G401.6 (cell line): Measurements from ENCODE around the gene VEGFC.

Experiments
- FAIRE-seq: peaks from 2 replicates; lab custom pipeline; 2012; peaks lifted over from hg19 to GRCh38; lab: Jason Lieb, UNC

The VEGFC gene, protein sequence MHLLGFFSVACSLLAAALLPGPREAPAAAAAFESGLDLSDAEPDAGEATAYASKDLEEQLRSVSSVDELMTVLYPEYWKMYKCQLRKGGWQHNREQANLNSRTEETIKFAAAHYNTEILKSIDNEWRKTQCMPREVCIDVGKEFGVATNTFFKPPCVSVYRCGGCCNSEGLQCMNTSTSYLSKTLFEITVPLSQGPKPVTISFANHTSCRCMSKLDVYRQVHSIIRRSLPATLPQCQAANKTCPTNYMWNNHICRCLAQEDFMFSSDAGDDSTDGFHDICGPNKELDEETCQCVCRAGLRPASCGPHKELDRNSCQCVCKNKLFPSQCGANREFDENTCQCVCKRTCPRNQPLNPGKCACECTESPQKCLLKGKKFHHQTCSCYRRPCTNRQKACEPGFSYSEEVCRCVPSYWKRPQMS

DNA sequence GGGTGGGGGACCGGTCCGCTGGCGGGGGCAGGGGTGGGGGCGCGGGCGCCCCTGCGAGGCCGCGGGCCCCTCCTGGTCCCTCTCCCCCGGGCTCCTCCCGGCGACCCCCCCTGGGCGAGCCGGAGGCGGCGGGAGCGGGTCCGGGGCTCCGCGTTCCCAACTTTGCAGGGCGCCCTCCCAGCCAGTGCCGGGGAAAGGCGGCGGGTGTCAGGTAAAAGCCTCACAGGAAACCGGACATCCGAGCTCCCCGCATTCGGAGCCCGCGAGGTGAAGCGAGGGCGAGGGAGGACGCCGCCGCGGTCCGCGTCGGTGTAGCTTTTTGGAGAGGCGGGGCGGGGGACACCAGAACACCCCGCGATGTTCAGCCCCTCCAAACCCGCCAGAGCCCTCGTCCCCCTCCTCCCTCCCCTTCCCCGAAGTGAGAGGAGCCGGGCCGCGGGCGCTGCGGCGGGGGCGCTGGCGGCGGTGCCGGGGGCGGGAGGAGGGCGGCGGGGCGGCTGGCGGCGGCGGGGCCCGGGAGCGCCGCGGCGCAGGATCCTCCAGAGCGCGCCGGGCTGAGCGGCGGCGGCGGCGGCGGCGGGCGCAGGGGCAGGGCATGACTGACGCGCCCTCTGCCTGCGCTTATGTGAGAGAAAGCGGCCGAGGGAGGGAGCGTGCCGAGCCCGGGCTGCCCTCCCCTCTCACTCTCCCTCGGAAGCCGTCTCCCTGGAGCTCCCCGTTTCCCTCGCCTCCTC, at the start of gene VEGFC:
Gene VEGFC, minus strand, starts transcription at position 597 of the 734 bp plus-strand sequence. CDS start 611 bp downstream, outside the sequence.
- no peak for FAIRE-seq

DNA sequence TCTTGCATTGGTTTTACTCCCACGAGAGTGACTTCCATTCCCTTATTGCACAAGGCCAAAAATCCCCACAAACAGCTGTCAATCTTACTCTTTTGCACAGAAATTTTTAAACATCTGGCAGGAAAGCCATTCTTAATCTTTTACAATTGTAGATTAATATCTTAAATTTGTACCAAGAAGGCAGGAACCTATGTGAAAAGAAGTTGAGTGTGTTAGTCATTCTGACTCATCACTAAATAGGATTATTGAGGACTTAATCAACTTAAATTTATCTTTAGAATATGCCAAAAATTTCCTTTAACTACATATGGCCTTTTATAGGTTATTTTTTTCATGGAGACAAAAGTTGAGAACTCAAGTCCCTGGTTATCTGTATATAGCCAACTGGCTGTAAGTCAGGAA, 49.0 kb upstream of the VEGFC start:
- no peak for FAIRE-seq

DNA sequence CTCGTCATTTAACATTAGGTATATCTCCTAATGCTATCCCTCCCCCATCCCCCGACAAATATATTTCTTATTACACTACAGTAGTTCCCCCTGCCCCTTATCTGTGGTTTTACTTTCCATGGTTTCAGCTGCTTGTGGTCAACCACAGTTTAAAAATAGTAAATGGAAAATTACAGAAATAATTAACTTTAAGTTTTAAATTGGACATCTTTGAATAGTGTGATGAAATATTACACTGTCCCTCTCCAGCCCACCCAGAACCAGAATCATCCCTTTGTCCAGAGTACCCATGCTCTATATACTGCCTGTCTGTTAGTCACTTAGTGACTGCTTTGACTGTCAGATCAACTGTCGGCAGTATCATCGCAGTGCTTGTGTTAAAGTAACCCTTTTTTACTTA, 47.4 kb upstream of the VEGFC start:
- no peak for FAIRE-seq

DNA sequence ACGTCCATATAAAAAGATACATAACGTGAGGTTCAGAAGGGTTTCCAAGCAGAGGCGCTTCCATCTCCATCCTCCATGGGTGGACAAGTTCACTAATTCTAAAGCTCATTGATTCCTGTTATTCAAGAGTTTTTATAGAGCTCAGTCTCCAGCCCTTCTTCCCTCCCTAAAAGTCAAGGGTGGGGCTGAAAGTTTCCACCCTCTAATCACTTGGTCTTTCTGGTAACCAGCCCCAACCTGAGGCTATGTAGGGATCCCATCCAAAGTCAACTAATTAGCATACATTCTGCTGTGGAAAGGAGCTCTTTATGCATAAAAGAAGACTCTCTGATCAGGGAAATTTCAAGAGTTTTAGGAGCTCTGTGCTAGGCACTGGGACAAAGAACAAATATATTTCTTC, 46.9 kb upstream of the VEGFC start:
- no peak for FAIRE-seq

DNA sequence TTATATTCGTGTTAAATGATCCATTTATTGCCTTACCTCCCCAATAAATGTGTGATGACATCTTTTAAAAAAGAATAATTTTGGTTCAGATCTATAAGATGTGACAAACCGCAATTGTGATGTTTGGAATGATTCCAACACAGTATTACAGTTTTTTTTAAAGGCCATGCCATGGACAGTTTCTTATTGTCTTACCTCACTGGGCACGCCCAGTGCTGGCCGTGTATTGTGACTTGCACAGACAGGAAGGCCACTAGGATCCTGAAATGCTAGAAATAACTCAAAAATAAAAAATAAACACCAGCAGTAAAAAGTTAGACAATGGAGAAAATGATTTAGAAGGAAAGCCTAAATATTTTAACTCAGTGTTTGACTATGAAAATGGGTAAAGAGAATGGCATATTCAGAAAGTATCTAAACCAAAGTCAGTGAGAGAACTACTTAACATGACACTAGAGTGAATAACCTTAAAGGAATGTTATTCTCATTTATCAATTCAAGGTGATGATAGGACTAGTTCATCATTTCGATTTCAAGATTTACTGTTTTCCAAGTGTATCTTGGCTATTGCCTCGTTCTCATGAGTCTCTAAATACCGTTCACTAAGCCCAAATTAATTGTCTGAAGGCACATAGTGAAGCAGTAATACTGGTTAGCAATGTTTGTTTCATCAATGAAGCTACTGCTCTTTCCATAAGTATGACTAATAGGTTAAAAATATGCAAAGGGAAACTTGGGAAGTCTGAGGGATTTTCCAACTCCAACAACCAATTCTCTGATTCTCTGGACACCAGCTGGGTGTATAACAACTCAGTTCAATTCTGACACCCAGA, 46.1 kb upstream of the VEGFC start:
- no peak for FAIRE-seq

DNA sequence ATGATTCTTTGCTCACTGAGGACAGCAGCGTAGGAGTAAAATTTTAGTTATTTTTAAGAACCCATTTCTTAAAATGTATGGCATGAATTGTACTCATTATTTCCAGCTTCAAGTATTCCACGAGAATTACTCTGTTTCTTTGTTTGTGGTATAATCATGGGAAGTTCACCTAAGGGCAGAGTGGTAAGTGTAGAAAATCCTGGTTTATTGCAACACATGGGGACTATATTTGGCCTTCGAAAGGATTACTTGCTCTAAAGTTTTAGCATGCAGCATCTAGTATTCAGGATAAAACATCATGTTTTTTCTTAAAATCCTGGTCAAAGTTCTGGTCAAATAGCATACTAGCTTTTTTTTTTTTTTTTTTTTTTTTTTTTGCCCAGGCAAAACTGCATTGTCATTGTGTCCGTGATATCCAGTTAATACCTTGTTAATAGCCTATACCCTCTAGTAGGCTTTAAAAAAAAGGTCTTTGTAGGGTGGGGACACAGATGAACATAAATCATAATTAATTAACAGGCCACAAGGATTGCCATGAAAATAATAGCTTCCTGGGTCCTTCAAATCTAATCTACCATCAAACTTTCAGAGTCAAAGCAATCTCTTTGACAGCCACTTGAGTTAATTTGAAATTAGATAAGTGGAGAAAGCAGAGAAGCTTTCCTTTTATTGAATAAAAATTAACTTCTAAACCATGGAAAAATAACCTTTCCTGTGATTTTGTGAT, 44.6 kb upstream of the VEGFC start:
- FAIRE-seq, result no peak

DNA sequence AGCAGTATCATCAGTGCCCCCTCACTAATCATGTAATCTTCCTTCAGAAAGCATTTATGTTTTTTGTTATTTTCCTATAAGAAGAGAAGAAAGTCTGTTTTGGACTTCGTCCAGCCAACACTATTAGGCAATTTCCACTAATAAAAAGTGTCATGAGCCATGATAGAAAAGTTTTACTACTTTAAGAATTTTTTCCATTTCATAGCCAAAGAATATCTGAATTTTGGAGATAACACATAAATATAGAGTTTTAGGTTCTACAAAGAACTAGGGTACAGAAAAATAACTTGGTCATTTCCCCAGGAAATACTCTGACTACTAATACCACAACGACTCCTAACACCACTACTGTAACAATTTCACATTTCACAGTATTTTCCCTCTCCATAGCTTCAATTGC, 41.8 kb upstream of the VEGFC start:
- no peak for FAIRE-seq

DNA sequence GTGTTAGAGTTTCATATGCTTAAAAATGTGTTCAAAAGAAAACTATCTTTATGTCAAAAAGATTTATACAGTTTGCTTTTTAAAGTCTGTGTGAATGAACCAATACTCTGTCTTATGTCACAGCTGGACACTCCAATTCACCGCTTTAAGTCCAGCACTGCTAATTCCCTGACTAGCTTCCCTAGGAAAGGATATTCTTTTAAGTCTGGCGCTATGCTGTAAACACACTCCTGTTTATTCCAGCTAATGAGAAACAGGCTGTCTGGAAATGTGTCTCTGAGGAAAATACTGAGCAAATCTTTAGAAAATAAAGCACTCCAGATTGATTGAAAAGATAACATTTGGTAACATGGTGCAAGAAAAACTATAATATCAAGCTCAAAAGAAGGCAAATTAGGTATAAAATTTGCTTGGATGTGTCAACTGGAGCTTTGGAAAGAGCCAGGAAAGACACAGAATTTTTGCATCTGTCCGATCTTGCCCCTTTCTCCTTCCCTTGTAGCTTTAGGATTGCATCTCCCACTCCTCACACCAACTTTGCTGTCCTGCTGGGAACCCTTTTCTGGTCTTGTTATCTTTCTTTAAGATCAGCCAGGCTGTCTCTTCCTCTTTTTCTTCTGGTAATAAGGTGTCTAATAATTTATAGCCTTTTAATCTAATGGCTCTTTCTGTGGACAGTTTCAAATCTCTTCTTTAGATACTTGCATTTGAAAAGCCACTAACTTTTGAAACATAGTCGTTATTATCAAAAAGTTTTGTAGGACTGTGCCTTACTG, 40.9 kb upstream of the VEGFC start:
- FAIRE-seq, result no peak

DNA sequence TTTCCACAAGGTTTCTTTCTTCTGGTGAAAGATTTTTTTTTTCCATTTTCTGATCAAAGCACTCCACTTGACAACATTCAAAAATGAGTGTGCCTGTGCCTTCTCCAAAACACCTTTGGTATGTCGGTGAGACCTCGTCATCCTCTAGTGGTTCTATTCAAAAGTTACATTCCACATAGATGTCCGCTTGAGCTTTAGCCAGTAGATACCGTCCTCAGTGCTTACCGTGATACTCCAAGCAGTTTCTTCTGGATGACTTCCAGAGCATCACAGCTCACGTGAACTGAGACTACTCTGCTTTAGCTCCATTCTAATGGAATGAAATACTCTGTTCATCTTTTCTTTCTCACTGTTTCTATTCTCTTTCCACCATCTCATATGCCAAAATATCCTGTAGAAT, 38.2 kb upstream of the VEGFC start:
- FAIRE-seq, result no peak

DNA sequence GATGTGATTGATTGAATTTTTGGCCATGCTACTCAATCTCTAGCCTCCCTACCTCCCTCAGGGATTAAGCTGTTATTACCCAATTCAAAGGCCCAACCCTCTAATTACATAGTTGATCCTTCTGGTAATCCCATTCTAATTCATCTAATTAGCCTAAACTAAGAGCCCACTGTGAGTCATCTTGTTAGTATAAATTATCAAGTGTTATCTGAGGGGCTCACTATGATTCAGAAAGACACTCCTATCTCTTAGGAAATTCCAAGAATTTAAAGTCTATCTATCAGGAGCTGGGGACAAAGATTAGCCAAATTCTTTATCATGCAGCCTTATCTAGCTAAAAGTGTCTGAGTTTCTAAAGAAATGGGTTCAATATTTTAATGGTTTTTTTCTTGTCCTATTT, 32.9 kb upstream of the VEGFC start:
- no peak for FAIRE-seq

DNA sequence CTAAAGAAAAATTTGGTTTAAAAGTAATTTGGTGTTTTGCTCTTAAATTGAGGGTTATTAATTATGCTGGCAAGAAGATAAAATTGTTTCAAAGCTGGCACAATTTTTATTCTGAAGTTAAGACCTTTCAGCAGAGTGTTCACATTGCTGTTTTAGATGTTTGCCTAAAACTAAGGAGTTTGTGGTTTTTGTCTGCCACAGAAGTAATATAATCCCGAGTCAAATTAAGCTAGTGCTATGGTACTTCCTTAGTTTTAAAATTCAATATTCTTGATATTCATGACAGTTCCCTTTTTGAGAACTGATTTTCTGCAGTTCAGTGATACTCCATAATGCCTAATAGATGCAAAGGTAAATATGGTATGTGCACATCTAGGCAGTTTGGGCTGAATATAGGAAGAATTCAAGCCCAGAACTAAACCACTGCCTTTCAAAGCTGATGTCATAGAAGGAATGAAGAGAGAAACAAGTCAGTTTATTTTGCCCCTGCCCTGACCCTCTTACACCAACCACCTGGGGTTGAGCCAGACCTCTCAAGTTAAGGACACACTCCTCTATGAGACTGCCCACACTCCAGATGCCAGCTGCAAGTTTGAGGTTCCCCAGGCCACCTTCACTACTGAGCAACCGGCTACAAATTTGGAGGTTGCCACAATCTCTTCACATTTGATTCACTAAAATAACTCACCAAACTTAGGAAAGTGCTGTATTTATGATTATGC, 32.1 kb upstream of the VEGFC start:
- no peak for FAIRE-seq

DNA sequence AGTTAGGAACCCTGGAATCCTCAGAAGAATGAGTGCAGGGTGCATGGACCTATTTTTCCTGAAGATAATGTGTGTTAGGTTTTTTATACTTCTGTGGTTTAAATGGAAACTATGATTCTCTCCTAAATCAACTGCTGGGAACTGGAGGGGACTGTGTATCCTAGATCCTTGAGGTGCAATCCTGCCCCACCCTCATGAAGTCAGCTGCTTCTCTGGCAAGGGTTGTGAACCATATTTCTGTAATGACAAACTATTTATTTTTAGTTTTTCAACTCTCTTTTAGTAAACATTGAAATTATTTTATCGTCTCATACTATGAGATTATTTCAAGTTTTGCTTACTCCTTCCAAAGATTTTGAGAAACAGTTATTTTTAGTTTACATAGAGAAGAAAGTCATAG, 25.8 kb upstream of the VEGFC start:
- no peak for FAIRE-seq

DNA sequence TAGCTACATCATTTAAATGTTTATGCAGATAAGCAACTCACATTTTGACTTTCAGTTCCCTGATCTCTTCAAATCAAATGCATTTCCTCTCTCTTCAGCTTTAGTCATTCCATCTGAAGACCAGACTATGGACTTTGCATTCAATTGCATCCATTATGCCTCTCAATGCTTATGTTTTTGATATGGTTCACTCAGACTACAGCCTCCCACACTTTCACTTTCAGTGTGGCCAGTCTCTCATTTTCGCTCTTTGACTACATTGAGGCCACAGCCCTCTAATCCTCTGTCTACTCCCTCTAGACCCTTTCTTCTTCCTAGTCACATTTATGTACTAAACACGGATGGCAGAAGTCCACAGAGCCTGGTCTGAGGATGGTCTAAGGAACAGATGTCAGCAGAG, 24.5 kb upstream of the VEGFC start:
- no peak for FAIRE-seq

DNA sequence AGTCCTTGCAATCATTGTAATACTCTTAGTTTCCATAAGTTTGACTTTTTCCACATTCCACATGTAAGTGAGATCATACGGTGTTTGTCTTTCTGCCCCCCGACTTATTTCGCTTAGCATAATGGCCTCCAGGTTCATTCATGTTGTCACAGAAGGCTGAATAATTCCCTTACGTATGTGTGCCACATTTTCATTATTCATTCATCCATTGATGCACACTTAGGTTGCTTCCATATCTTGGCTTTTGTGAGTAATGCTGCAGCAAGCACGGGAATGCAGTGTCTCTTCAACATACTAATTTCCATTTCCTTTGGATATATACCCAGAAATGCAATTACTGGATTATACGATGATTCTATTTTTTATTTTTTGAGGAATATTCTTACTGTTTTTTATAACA, 22.0 kb upstream of the VEGFC start:
- FAIRE-seq, result no peak

DNA sequence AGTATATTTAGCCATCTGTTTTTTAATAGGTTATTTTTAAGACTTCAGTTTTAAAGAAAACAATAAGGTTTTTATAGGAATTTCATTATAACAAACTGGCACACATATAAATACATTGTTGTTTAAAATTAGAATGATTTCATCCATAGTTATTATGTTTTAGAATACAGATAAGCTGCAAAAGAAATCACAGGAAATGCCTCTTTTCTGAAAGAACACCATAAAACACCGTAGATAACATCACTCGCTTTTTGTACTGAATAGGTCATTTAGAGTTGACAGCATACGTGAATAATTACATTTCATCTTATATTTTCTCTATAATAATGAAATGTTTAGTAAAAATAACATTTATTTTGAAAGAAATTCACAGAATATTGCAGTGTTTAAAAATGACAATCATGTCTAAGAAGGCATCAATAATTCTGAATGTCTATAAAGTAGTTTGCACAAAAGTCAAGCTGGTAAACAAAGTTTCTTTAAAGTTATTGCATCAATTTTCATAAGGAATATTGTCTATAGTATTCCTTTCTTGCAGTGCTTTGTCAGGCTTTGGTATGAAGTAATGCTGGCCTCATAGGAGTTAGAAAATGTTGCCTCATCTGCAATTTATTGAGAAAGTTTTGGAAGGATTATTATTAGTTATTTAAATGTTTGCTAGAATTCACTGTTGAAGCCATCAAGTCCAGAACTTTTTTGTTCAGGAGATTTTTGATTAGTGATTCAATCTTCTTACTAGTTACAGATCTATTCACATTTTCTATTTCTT, 17.9 kb upstream of the VEGFC start:
- FAIRE-seq, result no peak

DNA sequence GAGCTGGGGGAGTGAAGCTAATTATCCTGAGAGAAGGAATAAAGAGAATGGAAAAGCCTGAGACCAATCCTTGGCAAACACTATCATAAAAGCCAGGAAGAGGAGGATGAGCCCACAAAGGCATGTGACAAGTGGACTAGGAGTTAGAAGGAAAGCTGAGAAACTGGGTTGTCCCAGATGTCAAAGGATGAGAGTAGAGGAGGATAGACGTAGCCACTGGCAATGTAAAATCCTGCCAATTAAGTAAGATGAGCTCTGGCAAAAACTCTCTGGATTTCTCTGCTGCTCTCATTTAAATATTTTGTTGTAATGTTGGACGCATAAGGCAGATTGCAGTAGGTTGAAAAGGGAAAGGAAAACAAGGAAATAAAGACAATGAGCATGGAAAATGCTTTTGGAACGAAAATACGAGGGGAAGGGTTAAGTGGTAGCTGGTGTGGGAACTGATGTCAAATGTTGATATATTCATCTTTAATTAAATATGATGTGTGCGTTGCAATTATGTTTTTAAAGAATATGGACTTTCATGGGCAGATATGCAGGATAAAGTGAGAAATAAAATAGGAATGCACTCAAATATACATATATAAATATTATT, 14.2 kb upstream of the VEGFC start:
- FAIRE-seq, result no peak

DNA sequence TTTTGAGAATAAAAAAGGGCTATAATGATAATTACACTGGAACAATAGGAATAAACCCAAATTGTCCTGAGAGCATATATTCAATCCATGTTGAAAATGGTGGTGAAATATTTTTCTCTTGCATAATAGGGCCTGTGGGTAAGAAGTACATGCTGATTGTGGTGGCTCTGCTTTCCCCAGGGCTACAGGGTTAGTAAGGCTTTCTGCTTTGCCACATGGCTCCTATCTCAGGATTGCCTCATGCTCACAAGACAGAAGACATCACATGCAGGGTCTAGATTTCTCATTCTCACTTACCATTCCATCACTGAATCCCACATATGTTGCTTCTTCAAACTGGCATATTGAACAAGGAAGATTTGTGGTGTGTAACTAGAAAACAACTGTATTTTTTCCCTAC, 12.4 kb upstream of the VEGFC start:
- FAIRE-seq, result no peak

DNA sequence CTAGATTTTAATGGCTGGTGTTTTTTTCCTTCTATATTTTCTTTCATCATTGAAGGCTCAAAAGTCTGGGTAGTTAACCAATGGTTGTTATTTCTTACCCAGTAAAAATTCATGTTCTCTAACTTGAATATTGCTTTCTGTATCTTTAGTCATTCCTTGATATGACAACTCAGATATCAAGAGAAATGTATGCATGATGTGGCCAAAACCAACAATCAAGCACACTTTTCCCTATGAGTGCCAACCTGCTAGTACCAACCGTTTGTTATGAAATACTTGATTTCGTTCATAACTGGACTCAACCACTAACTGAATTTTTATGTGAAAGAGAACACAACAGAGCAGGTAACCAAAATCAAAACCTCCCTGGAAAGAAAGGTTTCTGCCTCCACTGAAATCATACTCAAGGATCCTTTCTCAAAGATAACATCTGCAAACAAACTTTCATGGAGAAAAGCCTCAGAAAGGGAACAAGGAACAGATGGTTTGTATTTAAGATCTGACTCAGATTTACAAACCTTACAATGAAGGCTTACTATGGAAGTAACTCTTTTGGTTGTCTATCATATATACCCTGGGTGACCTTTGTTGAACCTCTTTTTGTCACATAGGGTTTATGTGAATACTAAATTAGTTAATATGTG, 8.3 kb upstream of the VEGFC start:
- FAIRE-seq, result no peak

DNA sequence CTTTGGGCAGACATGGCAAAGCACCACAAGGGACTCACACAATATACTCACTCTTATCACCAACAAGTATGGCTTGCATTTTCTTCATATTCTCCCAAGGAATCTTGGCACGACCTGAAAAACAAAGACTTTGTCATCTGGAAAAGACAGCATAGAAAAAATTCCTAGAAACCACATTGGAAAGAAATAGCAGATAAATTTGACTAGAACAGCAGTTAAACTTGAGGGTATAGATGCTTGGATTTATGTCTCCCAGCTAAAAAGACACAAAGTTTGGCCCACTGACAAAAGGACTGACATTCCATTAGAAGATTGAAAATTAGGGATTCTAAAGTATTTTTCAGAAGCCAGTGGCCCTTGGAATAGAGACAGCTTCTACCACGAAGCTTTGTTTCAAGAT, 6.9 kb upstream of the VEGFC start:
- FAIRE-seq, result no peak
